NK-92 (cell line): Measurements from ENCODE around the gene HOGA1.
"Not testable (repeated sequence)": the region's sequence is repeated elsewhere in the genome, so short reads cannot be mapped to it uniquely, and the experiment has no call there.

Source experiments
- DNase-seq: peaks from one replicate; lab custom pipeline; 2025; ENCODE audit not compliant: unreplicated experiment; lab: John Stamatoyannopoulos, UW

HOGA1 gene

DNA sequence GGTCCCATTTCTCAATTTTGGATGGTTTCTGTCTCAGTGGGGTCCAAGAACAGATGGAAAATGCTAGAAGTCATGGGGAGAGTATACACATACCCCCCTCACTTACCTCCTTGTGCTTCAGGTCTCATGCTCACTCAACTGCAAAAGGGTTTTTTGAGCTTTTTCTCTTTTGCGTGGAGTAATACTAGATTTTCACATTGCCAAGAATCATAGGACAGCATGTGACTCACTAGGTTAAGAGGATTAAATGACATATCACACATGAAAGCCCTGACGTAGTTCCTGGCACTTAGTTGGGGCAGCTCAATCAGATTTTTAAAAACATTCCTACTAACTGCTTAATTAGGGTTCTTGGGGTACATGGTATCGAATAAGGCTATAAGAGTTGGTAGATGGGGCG, 60.7 kb downstream of the HOGA1 start:
- DNase-seq, result no peak

DNA sequence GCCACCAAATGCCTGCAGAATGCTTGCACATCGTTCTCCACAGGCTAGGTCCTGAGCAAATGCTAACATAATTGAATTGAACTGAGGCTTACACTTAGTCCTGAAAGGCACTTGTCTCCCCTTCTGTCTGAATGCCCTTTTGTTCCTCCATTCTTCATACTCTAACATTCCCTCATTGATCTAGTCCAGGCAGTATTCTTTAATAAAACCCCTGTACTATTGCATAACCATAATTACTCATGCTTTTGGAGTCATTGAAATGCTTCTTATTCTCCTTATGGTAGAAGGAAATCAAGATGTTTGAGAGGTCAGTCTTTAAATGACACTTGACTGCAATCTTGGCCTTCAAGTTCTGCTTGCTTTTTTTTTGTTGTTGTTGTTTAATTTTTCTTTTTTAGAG, 63.4 kb downstream of the HOGA1 start:
- DNase-seq, result no peak

DNA sequence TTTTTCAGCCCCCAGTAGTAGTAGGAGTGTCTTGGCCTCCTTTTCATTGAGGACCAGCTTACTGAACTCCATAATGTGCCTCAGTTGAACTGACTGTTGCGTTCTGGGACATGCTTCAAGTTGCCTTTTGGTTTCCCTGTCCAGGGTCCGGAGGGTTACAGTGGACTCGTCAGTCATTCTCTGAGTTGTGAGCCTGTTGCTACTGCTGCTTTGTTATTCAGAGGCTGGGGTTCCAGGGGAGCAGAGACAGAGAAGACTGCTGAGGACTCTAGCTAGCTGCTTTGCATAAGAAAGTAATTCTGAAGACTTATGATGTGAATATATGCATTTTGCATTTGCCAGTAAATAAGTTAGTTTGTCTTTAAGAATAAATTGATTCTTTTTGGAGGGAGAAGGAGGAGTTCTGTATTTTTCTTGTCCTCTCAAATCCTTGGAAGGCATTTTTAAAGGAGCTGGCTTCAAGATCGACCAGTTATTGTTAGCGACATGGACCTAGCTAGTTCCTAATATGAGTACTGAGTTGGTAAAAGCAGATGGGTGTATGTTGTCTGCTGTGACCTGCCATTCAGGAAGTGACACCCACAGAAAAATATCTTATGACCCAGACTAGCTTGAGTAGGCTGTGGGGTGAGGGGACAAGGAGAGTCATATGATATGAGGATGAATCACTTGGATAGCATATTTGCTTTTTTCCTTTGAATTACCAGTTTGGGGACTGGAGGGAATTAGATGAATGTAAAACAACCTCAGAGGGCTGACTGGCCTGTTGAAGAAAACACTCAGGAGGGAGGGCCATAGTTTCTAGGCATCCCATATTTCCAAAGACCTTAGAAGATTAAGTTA, 64.6 kb downstream of the HOGA1 start:
- no peak for DNase-seq

DNA sequence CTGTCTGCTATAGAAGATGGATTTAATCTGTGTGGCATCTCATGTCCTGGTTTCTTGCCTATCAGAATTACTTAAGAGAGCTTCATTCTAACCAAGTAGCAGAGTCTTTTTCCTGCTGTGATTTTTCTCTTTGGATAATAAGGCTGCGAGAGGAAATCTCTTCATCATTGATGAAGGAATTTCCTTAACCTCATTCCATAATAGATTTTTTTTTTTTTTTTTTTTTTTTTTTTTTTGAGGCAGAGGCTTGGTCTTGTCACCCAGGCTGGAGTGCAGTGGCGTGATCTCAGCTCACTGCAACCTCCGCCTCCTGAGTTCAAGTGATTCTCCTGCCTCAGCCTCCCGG, 65.2 kb downstream of the HOGA1 start:
- DNase-seq, result not testable (repeated sequence)

DNA sequence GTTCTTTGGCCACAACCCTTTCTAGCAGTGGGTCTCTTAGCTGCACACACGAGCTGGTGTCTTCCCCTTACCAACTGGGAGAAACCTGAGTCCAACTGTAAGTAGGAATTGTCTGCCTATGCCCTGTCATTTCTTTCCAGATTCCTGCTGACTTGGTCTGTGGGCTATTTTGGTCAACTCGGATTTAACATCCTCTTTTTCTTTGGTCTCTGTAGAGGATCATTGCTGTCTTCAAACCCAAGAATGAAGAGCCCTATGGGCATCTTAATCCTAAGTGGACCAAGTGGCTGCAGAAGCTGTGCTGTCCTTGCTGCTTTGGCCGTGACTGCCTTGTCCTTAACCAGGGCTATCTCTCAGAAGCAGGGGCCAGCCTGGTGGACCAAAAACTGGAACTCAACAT, 66.5 kb downstream of the HOGA1 start:
- DNase-seq, result no peak

DNA sequence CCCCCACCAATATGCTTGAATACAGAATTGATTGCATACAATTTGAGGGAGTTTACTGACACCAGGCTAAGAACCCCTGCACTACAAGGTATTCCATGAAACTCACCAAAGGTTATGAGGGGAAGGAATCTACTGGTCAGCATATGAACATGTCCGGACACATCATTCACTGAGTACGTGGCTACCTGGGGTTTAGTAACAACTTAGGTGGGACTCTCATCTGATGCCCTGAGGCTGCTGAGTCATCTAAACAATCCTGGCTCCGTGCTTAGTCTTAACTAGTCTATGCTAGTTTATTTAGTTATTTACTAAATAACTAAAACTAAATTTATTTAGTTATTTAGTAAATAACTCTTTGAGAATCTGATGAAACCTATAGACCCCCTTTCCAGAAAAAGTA, 67.6 kb downstream of the HOGA1 start:
- DNase-seq, result no peak

DNA sequence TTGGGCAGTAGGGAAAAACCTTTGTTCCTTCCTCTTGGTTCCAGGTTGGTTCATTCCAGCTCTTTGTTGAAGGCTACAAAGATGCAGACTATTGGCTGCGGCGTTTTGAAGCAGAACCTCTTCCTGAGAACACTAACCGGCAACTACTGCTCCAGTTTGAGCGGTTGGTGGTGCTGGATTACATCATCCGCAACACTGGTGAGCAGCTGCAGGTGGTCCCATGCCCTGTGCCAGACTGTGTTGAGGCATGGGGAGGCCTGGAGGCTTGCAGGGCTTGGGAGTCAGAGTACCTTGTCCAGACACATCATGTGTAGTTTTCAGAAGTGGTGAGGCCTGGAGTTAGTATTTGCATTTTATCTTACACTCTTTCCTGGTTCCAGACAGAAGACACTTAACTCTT, 72.6 kb downstream of the HOGA1 start:
- DNase-seq, result no peak

DNA sequence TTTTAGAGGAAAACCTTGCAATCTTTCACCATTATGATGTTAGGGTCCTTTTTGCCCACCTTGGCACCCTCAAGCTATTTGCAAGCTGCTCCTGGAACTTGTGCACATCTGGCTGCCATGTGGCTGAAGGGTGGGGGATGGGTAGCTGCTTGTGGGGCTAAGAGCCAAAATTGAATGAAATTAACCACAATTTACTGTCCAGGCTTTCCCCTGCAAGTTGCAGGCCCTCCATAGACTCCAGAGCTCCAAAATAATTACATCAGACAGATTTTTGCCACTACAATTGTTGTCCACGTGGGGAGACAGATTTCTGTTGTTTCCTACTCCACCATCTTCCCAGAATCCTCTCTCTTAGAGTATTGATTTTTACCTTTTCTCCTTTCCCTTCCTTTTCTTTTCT, 75.4 kb downstream of the HOGA1 start:
- no peak for DNase-seq
